Sigmoid colon (tissue), 4 donors: Measurements from ENCODE around the gene KRT82.

Source experiments
- POLR2A ChIP-seq, 2 donors: fragments of 450-650 bp; IDR thresholded peaks; one replicate each; pipeline ENCODE4 v1.6.1; 2016; ENCODE audit warnings: antibody characterized with exemption in 2 of 2, mild to moderate bottlenecking in 2 of 2, moderate library complexity in 2 of 2
- POLR2AphosphoS5 ChIP-seq, 4 donors: sonication (generic); formaldehyde crosslinking; IDR thresholded peaks; one replicate each; pipeline ENCODE4 v1.6.1; 2017; ENCODE audit warnings: antibody characterized with exemption in 4 of 4
- TF ChIP-seq, protein P1 (sequence below), 4 experiments: fragments of 450-650 bp in 3 of 4; fragments of 200-600 bp in 1 of 4; IDR thresholded peaks; one replicate each; pipeline ENCODE4 v1.5.1; 2016 to 2019; ENCODE audit warnings: antibody characterized with exemption in 4 of 4, mild to moderate bottlenecking in 3 of 4, moderate library complexity in 2 of 4

- TF ChIP-seq, protein P1, sequence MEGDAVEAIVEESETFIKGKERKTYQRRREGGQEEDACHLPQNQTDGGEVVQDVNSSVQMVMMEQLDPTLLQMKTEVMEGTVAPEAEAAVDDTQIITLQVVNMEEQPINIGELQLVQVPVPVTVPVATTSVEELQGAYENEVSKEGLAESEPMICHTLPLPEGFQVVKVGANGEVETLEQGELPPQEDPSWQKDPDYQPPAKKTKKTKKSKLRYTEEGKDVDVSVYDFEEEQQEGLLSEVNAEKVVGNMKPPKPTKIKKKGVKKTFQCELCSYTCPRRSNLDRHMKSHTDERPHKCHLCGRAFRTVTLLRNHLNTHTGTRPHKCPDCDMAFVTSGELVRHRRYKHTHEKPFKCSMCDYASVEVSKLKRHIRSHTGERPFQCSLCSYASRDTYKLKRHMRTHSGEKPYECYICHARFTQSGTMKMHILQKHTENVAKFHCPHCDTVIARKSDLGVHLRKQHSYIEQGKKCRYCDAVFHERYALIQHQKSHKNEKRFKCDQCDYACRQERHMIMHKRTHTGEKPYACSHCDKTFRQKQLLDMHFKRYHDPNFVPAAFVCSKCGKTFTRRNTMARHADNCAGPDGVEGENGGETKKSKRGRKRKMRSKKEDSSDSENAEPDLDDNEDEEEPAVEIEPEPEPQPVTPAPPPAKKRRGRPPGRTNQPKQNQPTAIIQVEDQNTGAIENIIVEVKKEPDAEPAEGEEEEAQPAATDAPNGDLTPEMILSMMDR (IDR thresholded peaks at IDR 0.05), result no peak
- TF ChIP-seq POLR2AphosphoS5 (IDR thresholded peaks at IDR 0.05), result no peak
- no peak for TF ChIP-seq POLR2A (IDR thresholded peaks at IDR 0.05)
Observed at GRCh38 chr12:52402377-52402776, 3.8 kb downstream of the KRT82 start.
